ENCODE measurements around the gene INHBC. TPM values are rescaled to one million over a fixed set of nuclear protein-coding genes. Genes with fewer than 3 reads are reported as not detected.

The INHBC gene
- total RNA-seq, 2 experiments from 2014 or later, result not detected

DNA sequence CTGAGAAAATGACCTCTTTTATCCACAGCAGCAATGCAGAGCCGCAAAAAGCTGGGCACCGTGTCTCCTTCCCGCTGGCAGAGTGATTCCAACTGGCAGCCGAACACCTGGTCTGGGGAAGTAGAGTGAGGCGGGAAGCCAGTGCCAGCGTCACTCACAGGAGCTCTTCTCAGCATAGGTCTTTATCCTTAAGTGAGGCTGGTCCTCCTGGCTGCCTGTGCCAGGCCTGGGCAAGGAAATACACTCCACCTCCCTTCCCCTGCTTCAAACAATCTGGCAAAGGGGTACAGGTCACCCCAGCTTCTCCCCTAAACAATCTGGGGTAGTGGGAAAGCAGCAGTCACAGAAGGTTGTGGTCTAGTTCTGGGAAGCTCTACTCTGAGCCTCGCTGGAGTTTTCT is 40.3 kb downstream of the INHBC start:
- H3K36me3 Mint-ChIP-seq (ENCODE audit: low read depth), result peaks cover 64% of the 10 kb centered on the region
- H3K4me1 Mint-ChIP-seq, result peaks cover 47% of the 10 kb centered on the region
- POLR2A ChIA-PET, result interaction anchor here (1.0 kb wide), 1 partner anchor 16 kb away, joined by 3 read pairs; the partner anchor contains the start of gene GLI1
- peak overlapping the region; percentile 44 for H3K4me3 Mint-ChIP-seq
- CTCF ChIA-PET, result interaction anchor here (0.6 to 4.6 kb wide), 13 partner anchors 9 to 384 kb away, joined by 3 to 58 read pairs (median 3); partner anchors contain the start of genes CDK4, GLI1 and SHMT2
- no peak for ATAC-seq
- intact Hi-C loops (cut with DNase I, micrococcal nuclease), result loop anchor here (5.0 kb wide), 3 partner anchors 217 to 388 kb away; partner anchors contain the start of genes NAB2 (in 1 of the 2) and OS9 (in 1 of the 2)
- no peaks in the 10 kb centered on the region for H3K9me3 Mint-ChIP-seq (ENCODE audit: low read depth)
- DNase-seq, result no peak
- peak overlapping the region; percentile 37 for H3K27ac Mint-ChIP-seq
- H3K27me3 Mint-ChIP-seq, result no peaks in the 10 kb centered on the region

DNA sequence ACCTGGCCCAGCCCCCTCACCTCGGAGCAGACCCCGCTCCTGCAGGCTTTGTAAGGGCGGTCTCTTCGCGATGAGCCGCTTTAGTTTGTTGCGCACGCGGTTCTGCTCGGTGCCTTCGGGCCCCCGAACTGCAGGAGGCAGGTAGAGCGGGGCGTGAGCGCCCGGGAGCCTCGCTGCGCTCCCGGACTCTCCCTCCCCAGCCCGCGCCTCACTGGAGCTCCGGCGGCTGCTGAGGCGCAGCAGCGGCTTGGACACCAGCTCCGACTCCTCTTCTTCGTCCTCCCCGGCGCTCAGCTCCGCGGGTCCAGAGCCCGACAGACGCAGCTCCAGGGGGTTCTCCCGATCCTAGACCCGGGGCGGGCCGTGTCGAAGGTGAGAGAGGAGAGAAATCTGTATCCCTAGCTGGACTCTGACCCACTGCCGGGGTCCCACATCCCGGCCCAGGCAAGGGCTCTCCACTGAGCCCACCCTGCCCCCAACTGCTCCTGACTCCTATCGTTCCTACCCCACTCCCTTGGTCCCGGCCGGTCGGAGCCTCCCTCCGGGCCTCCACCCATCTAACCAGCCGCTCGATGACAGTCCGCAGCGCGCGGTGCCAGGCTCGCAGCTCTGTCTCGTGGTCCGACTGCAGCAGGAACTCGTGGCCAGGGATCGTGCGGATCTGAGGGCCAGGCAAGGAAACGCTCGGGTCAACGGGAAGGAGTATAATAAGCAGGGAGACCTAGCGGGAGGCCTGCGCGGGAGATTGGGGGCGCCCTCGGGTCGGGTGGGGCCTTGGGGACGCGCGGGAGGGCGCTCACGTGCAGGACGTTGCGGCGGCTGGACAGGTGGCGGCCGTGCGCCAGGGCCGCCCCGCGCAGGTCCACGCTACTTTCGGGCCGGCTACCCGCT is 40.9 kb downstream of the INHBC start:
- Mint-ChIP-seq H3K4me3 (peak overlapping the region; percentile 86), H3K27ac (peak overlapping the region; percentile 99), H3K9me3 (ENCODE audit: low read depth) (no peaks in the 10 kb centered on the region), H3K4me1 (peaks cover 54% of the 10 kb centered on the region), H3K36me3 (ENCODE audit: low read depth) (peaks cover 68% of the 10 kb centered on the region), H3K27me3 (no peaks in the 10 kb centered on the region)
- DNase-seq (no peak), ATAC-seq (no peak)
- ChIA-PET POLR2A (interaction anchor here (0.5 to 1.0 kb wide), 3 partner anchors 16 to 112 kb away, joined by 3 to 13 read pairs (median 8); partner anchors contain the start of gene GLI1), CTCF (interaction anchor here (0.7 to 4.6 kb wide), 18 partner anchors 8 to 385 kb away, joined by 3 to 58 read pairs (median 3); partner anchors contain the start of genes CDK4, DCTN2, GLI1 and SHMT2)
- intact Hi-C loops (cut with DNase I, micrococcal nuclease), result loop anchor here (1.0 to 5.0 kb wide), 8 partner anchors 13 to 388 kb away; partner anchors contain the start of genes DCTN2 (in 1 of the 2), DDIT3 (in 1 of the 2), GLI1 (in 1 of the 2) and NAB2 (in 1 of the 2)

DNA sequence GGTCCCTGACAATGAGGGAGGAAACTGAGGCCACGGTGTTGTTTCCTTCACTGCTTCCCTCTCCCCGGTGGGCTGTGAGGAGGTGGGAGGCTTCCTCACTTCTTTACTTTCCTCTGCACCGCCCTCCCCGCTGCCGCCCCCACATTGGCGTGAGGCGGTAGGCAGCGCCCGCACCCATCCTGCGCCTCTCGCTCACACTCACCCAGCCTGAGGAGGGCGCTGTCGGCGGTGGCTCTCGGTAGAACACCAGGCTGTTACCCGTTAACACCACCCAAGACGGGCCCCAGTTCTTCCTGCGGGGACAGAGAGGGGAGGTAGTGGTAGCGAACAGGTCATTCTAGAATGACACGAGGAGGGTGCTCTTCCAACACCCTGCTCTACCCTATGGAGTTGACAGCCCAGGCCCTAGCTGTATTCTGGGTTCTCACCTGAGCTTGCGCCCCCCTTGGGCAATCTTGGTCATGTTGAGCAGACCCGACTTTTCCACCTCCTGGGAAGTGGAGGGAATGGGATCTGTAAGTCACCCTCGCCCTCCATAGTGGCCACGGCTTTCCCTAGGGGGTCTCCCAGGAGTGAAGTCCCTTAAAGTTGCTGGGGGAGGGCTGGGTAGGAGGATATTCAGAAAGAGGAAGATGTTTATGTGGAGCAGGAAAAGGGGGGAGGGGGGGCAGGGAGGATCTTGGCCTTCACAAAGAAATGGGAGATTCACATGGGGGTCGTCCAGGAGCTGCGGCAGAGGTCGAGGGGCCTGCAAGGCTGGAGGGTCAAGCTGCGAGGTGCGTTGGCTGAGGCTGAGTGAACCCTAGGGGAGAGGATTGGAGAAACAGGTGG is 41.8 kb downstream of the INHBC start:
- Mint-ChIP-seq H3K27me3 (no peaks in the 10 kb centered on the region), H3K4me3 (peak overlapping the region; percentile 86), H3K9me3 (ENCODE audit: low read depth) (no peaks in the 10 kb centered on the region), H3K36me3 (ENCODE audit: low read depth) (peaks cover 73% of the 10 kb centered on the region), H3K4me1 (peaks cover 62% of the 10 kb centered on the region), H3K27ac (peak overlapping the region; percentile 99)
- DNase-seq, result peak; percentile 96
- ChIA-PET POLR2A (interaction anchor here (0.5 to 0.6 kb wide), 2 partner anchors 55 to 112 kb away, joined by 8 to 13 read pairs; no protein-coding TSS in a partner anchor), CTCF (interaction anchor here (0.6 to 4.6 kb wide), 15 partner anchors 10 to 1358 kb away, joined by 3 to 58 read pairs (median 4); partner anchors contain the start of genes DCTN2, GLI1, INHBE and SHMT2)
- peak; percentile 71 for ATAC-seq
- intact Hi-C loops (cut with DNase I, micrococcal nuclease), result loop anchor here (1.0 to 5.0 kb wide), 8 partner anchors 14 to 389 kb away; partner anchors contain the start of genes DCTN2 (in 1 of the 2), DDIT3 (in 1 of the 2), GLI1 (in 1 of the 2) and NAB2 (in 1 of the 2)

DNA sequence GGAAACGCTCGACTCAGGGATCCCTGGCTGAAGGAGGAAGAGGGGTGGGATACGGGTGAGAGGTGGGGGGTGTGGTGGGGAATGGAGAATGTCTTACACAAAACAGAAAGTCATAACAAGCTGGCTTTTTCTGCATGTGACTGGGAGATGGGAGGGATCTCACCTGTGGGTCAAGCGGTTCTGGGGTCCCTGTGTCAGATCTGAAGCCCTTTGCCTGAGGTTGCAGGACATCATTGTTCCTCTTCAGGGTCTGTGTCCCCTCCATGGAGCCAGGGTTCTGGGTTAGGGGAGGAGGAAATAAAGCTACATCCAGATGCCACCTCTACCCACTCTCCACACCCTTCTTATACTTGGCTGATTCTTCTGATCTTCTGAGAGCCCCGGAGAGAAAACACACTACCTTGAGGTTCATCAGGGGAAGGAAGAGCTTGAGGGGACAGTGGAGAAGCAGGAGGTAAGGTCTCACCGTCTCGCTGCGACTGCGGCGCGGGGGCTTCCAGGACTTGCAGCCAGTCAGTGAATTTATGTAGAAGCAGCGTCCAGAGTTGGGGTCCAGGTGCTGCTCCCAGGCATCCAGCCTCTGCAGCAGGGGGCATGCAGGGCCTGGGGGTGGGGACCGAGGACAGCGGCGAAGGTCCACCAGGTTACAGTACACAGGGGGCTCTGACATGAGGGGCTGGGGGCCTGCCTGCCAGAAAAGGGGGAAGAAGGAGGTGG is 42.6 kb downstream of the INHBC start:
- Mint-ChIP-seq H3K4me3 (peak overlapping the region; percentile 86), H3K27ac (peak overlapping the region; percentile 99), H3K9me3 (ENCODE audit: low read depth) (no peaks in the 10 kb centered on the region), H3K27me3 (no peaks in the 10 kb centered on the region), H3K36me3 (ENCODE audit: low read depth) (peaks cover 75% of the 10 kb centered on the region), H3K4me1 (peaks cover 68% of the 10 kb centered on the region)
- CTCF ChIA-PET, result interaction anchor here (0.6 to 4.6 kb wide), 14 partner anchors 9 to 1359 kb away, joined by 3 to 58 read pairs (median 3); partner anchors contain the start of genes DCTN2, GLI1, INHBE and SHMT2
- intact Hi-C loops (cut with DNase I, micrococcal nuclease), result loop anchor here (1.0 to 5.0 kb wide), 8 partner anchors 14 to 390 kb away; partner anchors contain the start of genes DCTN2 (in 1 of the 2), DDIT3 (in 1 of the 2), GLI1 (in 1 of the 2) and NAB2 (in 1 of the 2)
- ATAC-seq (no peak), DNase-seq (no peak)
- POLR2A ChIA-PET, result no interaction called here

DNA sequence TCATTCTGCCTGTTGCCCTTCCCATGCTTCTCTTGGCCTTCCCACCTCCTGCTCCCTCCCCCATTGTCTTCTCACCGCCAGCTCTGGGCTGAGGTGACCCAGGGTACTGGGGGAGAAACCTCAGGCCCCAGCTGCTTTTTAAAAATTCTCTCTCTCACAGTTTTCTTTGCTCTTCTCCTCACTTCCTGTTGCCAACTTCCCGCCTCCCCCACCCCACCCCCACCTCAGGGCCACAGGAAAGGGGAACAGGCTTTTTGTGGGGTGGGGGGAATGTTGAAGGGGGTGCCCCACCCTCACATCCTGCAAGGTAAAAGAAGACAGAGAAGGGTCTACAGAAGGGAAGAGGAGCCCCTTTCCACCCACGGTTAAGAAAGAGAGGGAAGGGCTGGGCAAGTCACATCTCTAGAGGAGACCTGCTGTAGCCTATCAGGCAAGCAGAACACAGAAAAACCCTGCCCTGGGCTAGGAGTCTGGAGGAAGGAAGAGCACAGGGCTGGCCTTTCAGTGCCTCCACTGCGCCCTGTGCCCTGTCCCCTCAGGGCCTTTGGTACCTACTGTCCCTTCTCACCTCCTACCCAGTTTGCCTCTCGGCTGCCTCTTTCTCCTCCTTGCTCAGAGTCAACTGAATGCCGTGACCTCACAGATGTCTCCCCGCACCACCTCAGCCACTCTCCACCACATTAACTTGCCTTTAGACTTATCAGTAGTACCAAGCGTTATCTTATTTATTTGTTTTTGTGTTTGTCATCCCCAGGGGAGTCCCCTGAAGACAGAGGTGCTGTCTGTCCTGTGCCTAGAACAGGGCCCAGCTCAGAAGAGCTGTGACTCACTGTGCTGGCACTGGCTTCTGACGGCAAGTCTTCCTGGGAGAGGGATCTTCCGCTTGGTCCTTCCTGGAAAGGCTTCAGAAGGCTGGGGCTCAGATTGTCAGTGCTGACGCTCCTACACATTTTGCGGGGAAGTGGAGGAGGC is 43.4 kb downstream of the INHBC start:
- H3K27ac Mint-ChIP-seq, result peak overlapping the region; percentile 99
- H3K4me3 Mint-ChIP-seq, result peak overlapping the region; percentile 86
- CTCF ChIA-PET, result interaction anchor here (0.6 to 4.6 kb wide), 8 partner anchors 9 to 389 kb away, joined by 3 to 58 read pairs (median 10); partner anchors contain the start of gene GLI1
- H3K4me1 Mint-ChIP-seq, result peaks cover 64% of the 10 kb centered on the region
- peaks cover 68% of the 10 kb centered on the region for H3K36me3 Mint-ChIP-seq (ENCODE audit: low read depth)
- H3K27me3 Mint-ChIP-seq, result no peaks in the 10 kb centered on the region
- H3K9me3 Mint-ChIP-seq (ENCODE audit: low read depth), result no peaks in the 10 kb centered on the region
- intact Hi-C loops (cut with DNase I, micrococcal nuclease), result loop anchor here (1.0 to 5.0 kb wide), 6 partner anchors 9 to 391 kb away; partner anchors contain the start of genes DDIT3 (in 1 of the 2), NAB2 (in 1 of the 2) and OS9 (in 1 of the 2)
- ATAC-seq (peak; percentile 57), DNase-seq (peak; percentile 71)
- POLR2A ChIA-PET, result interaction anchor here (0.6 to 0.9 kb wide), 3 partner anchors 19 to 274 kb away, joined by 3 to 4 read pairs (median 4); partner anchors contain the start of gene CDK4

DNA sequence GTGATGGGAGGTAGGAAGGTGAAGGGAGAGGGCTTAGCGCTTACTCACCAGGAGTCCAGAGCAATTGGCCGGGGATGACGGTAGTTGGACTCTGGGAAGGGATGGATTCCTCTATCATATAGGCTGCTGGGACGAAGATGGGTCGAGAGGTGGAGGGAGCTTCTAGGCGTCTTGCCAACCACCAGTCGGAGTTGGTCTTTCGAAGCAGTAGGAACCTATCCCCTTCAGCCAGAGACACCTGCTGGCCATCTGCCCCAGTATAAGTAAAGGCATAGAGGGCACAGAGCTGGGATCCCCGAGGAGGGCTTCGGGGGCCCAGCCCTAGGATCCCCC is 44.4 kb downstream of the INHBC start:
- ChIA-PET POLR2A (interaction anchor here (0.7 to 0.9 kb wide), 2 partner anchors 20 to 273 kb away, joined by 3 to 4 read pairs; partner anchors contain the start of gene CDK4), CTCF (interaction anchor here (2.1 kb wide), 1 partner anchor 20 kb away, joined by 14 read pairs; the partner anchor contains the start of gene GLI1)
- H3K27ac Mint-ChIP-seq, result peak overlapping the region; percentile 99
- H3K36me3 Mint-ChIP-seq (ENCODE audit: low read depth), result peaks cover 64% of the 10 kb centered on the region
- H3K4me1 Mint-ChIP-seq, result peaks cover 64% of the 10 kb centered on the region
- peak overlapping the region; percentile 86 for H3K4me3 Mint-ChIP-seq
- DNase-seq (no peak), ATAC-seq (no peak)
- intact Hi-C loops (cut with DNase I, micrococcal nuclease), result loop anchor here (1.0 to 5.0 kb wide), 4 partner anchors 9 to 392 kb away; partner anchors contain the start of genes MARS1 (in 1 of the 2), NAB2 (in 1 of the 2) and OS9 (in 1 of the 2)
- no peaks in the 10 kb centered on the region for H3K9me3 Mint-ChIP-seq (ENCODE audit: low read depth)
- H3K27me3 Mint-ChIP-seq, result no peaks in the 10 kb centered on the region

DNA sequence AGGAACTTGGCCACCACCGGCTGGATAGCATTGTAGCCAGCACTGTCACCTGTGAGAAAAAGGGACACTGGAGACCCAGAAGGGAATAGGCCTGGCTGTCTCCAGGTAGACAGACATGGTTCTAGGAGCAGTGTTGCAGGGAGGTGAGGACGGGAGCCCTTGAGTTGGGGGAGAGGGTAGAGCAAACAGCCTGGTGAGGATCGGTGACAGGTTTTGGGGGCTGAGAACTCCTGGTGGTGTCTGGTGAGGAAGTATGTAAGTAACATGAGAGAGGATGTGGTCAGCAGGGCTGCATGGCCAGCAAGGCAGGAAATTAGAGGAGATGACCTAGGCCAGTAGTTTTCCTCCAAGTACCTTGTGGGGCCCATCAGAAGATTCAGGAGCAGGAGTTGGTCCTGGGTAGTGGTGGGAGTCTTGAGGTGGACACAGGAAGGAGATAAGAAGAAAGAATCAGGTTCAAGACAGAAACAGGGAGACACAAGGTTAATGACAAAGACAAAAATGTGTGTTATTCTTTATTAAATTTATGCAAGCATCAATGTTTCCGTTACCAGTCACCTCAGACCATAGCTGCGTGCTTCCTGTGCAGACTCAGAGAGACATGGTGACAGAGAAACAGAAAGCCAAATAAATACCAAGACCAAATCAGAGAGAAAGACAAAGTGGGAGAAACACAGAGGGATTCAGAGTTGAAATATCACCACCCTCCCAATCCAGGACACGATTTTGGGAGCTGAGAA is 45.0 kb downstream of the INHBC start, which contains the start of gene ARHGAP9:
TSS of gene ARHGAP9 (minus strand) at position 491 of the 740 bp plus-strand sequence. CDS start at position 31, 460 bp downstream.
- Mint-ChIP-seq H3K4me1 (peaks cover 59% of the 10 kb centered on the region), H3K27me3 (no peaks in the 10 kb centered on the region), H3K27ac (peak within 1 kb of the TSS; percentile 99), H3K36me3 (ENCODE audit: low read depth) (peaks cover 58% of the 10 kb centered on the region), H3K4me3 (peak within 1 kb of the TSS; percentile 86), H3K9me3 (ENCODE audit: low read depth) (no peaks in the 10 kb centered on the region)
- POLR2A ChIA-PET, result interaction anchor here (0.7 to 1.0 kb wide), 2 partner anchors 38 to 236 kb away, joined by 3 to 5 read pairs; no protein-coding TSS in a partner anchor
- ATAC-seq (peak; percentile 49), DNase-seq (peak; percentile 77)
- intact Hi-C loops (cut with DNase I, micrococcal nuclease), result loop anchor here (1.0 to 5.0 kb wide), 4 partner anchors 9 to 392 kb away; partner anchors contain the start of genes MARS1 (in 1 of the 2), NAB2 (in 1 of the 2) and OS9 (in 1 of the 2)
- CTCF ChIA-PET, result interaction anchor here (0.5 to 2.2 kb wide), 10 partner anchors 10 to 409 kb away, joined by 3 to 14 read pairs (median 3); partner anchors contain the start of genes GLI1, INHBE and SHMT2

DNA sequence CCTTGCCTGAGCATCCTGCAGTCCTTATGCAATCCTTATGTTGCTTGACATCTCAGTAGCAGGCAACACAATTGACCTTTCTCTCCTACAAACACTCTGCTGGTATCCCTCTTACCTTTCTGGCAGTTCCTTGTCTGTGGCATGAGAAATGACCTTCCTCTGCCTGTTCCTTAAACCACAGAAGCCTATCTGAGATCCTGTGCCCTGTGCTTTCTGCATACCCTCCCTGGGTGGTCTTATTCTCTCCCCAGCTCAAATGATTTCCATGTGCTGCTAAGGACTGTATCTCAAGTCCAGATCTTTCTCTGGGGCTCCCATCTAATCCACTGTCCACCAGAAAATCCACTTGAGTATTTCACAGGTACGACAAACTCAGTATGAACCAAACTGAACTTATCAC is 47.1 kb downstream of the INHBC start:
- Mint-ChIP-seq H3K36me3 (ENCODE audit: low read depth) (peaks cover 42% of the 10 kb centered on the region), H3K4me1 (peaks cover 47% of the 10 kb centered on the region), H3K9me3 (ENCODE audit: low read depth) (no peaks in the 10 kb centered on the region), H3K27me3 (no peaks in the 10 kb centered on the region), H3K27ac (peak overlapping the region; percentile 99), H3K4me3 (no peak overlapping the region)
- intact Hi-C loops (cut with DNase I, micrococcal nuclease), result no loop called here
- DNase-seq, result no peak
- CTCF ChIA-PET, result interaction anchor here (0.7 to 2.2 kb wide), 3 partner anchors 12 to 52 kb away, joined by 3 to 6 read pairs (median 3); no protein-coding TSS in a partner anchor
- no peak for ATAC-seq
- POLR2A ChIA-PET, result no interaction called here

Measured in activated CD4-positive, alpha-beta T cell treated with anti-CD3 and anti-CD28 coated beads for 36 hours (primary cell).